H1 (cell line): ENCODE measurements around the gene KCNB1. TPM values are rescaled to one million over a fixed set of nuclear protein-coding genes. Genes with fewer than 3 reads are reported as not detected.
A peak's percentile ranks its signal among the peaks of the same experiment; 100 is the strongest.

ENCODE experiments used
- CTCF ChIA-PET: fragments of 300-600 bp; sonication (Branson Sonifier 250); formaldehyde crosslinking; loops from one replicate; lab custom pipeline; 2021; ENCODE audit not compliant: partially characterized antibody; lab: Charles Lee
- POLR2A ChIA-PET: fragments of 300-600 bp; sonication (Branson Sonifier 250); formaldehyde crosslinking; loops from one replicate; lab custom pipeline; 2021; ENCODE audit warnings: inconsistent platforms; ENCODE audit not compliant: partially characterized antibody; lab: Charles Lee
- DNase-seq, 2 experiments: peaks; one replicate each; pipeline versions ENCODE4 v3.0.0 to v3.0.0-alpha.2; 2010 to 2022; ENCODE audit warnings: low spot score in 2 of 2, low read depth in 1 of 2, mixed read lengths in 1 of 2
- FAIRE-seq: peaks from 2 replicates; lab custom pipeline; 2011; peaks lifted over from hg19 to GRCh38; lab: Jason Lieb, UNC
- H2AFZ ChIP-seq: 2 replicates; pipeline ENCODE4 v1.8.1; 2012; ENCODE audit warnings: low read length, inconsistent platforms
- H2AK5ac ChIP-seq: 2 replicates; pipeline ENCODE4 v1.6.1; 2013; ENCODE audit warnings: low read depth, low read length
- H2BK120ac ChIP-seq: replicated peaks from 2 replicates; pipeline ENCODE3; 2013; ENCODE audit warnings: low read depth, low read length, inconsistent platforms
- H2BK12ac ChIP-seq: 2 replicates; pipeline ENCODE4 v1.6.1; 2013; ENCODE audit warnings: low read depth, low read length
- H2BK15ac ChIP-seq: 2 replicates; pipeline ENCODE4 v1.6.1; 2013; ENCODE audit warnings: low read length
- H2BK20ac ChIP-seq: 2 replicates; pipeline ENCODE4 v1.6.1; 2013; ENCODE audit warnings: low read length
- H2BK5ac ChIP-seq: 2 replicates; pipeline ENCODE4 v1.6.1; 2013; ENCODE audit warnings: low read depth, low read length
- H3K14ac ChIP-seq: 2 replicates; pipeline ENCODE4 v1.6.1; 2013; ENCODE audit warnings: inconsistent platforms; ENCODE audit not compliant: insufficient read length
- H3K18ac ChIP-seq: 2 replicates; pipeline ENCODE4 v1.6.1; 2013; ENCODE audit warnings: low read length; ENCODE audit errors: extremely low read depth
- H3K23ac ChIP-seq: 2 replicates; pipeline ENCODE4 v1.6.1; 2013; ENCODE audit warnings: inconsistent platforms; ENCODE audit not compliant: insufficient read length
- H3K23me2 ChIP-seq: 2 replicates; pipeline ENCODE4 v1.6.1; 2013; ENCODE audit warnings: low read depth, low read length
- H3K27ac ChIP-seq: 2 replicates; pipeline ENCODE4 v1.6.1; 2011; ENCODE audit warnings: low read depth, low read length, inconsistent platforms
- H3K27me3 ChIP-seq, 4 experiments: replicated peaks in 1 of 4; 1 replicate in 1 of 4; 2 replicates in 3 of 4; pipeline versions ENCODE4 v1.6.1 to v1.8.1; 2011 to 2013; ENCODE audit warnings: low read length in 3 of 4, mild to moderate bottlenecking in 3 of 4, inconsistent platforms in 2 of 4, mixed read lengths in 2 of 4, moderate library complexity in 1 of 4; ENCODE audit not compliant: control insufficient read depth in 3 of 4, insufficient read depth in 3 of 4; ENCODE audit errors: extremely low read depth in 1 of 4
- H3K36me3 ChIP-seq, 4 experiments: 2 replicates each; pipeline versions ENCODE4 v1.6.1 to v1.8.1; 2011 to 2013; ENCODE audit warnings: mild to moderate bottlenecking in 4 of 4, low read length in 3 of 4, moderate library complexity in 2 of 4, control low read depth in 1 of 4, inconsistent platforms in 1 of 4; ENCODE audit not compliant: insufficient read depth in 4 of 4, control insufficient read depth in 2 of 4
- H3K4ac ChIP-seq: replicated peaks from 2 replicates; pipeline ENCODE3; 2013; ENCODE audit warnings: low read length, low read depth, mixed read lengths, inconsistent platforms; ENCODE audit not compliant: insufficient read length
- H3K4me1 ChIP-seq, 4 experiments: replicated peaks in 1 of 4; 1 replicate in 1 of 4; 2 replicates in 3 of 4; pipeline versions ENCODE4 v1.6.1 to v1.8.1; 2011 to 2013; ENCODE audit warnings: low read length in 3 of 4, inconsistent platforms in 2 of 4, mixed read lengths in 1 of 4; ENCODE audit not compliant: insufficient read depth in 4 of 4, control insufficient read depth in 3 of 4
- H3K4me2 ChIP-seq, 2 experiments: 2 replicates each; pipeline versions ENCODE4 v1.6.1 to v1.8.1; 2011 to 2013; ENCODE audit warnings: low read depth in 2 of 2, low read length in 2 of 2, control low read depth in 1 of 2, inconsistent platforms in 1 of 2, mild to moderate bottlenecking in 1 of 2; ENCODE audit not compliant: insufficient read depth in 1 of 2
- H3K4me3 ChIP-seq, 4 experiments: fragments of 200-600, 300-600 bp in 1 of 4; sonication (generic), shearing (Covaris generic), sonication (Bioruptor Twin) in 1 of 4; 2 replicates each; pipeline versions ENCODE4 v1.5.1 to v1.8.1; 2011 to 2016; ENCODE audit warnings: low read length in 4 of 4, low read depth in 3 of 4, control low read depth in 2 of 4, inconsistent platforms in 2 of 4, mild to moderate bottlenecking in 2 of 4, mixed read lengths in 1 of 4, moderate library complexity in 1 of 4; ENCODE audit not compliant: insufficient read depth in 2 of 4; ENCODE audit errors: extremely low read depth in 1 of 4
- H3K56ac ChIP-seq: replicated peaks from 2 replicates; pipeline ENCODE3; 2013; ENCODE audit warnings: low read depth, mild to moderate bottlenecking, mixed read lengths, low read length, inconsistent platforms; ENCODE audit not compliant: insufficient read length
- H3K79me1 ChIP-seq: 2 replicates; pipeline ENCODE4 v1.6.1; 2013; ENCODE audit warnings: low read depth, low read length, control low read depth
- H3K79me2 ChIP-seq, 2 experiments: 2 replicates each; pipeline versions ENCODE4 v1.6.1 to v1.8.1; 2012 to 2013; ENCODE audit warnings: low read length in 2 of 2, mild to moderate bottlenecking in 2 of 2, inconsistent platforms in 1 of 2; ENCODE audit not compliant: insufficient read depth in 2 of 2, control insufficient read depth in 1 of 2
- H3K9ac ChIP-seq, 4 experiments: replicated peaks in 1 of 4; 1 replicate in 1 of 4; 2 replicates in 3 of 4; pipeline versions ENCODE4 v1.6.1 to v1.8.1; 2011 to 2013; ENCODE audit warnings: low read depth in 3 of 4, low read length in 3 of 4, control low read depth in 2 of 4, mild to moderate bottlenecking in 2 of 4, moderate library complexity in 2 of 4, inconsistent platforms in 1 of 4; ENCODE audit errors: extremely low read depth in 1 of 4
- H3K9me3 ChIP-seq, 2 experiments: 2 replicates each; pipeline versions ENCODE4 v1.6.1 to v1.8.1; 2012 to 2013; ENCODE audit warnings: mild to moderate bottlenecking in 2 of 2, moderate library complexity in 2 of 2, control low read depth in 1 of 2, inconsistent platforms in 1 of 2, low read depth in 1 of 2, low read length in 1 of 2, mixed read lengths in 1 of 2; ENCODE audit not compliant: insufficient read depth in 2 of 2
- H4K20me1 ChIP-seq, 2 experiments: replicated peaks in 1 of 2; 2 replicates each; pipeline versions ENCODE3 to v1.8.1; 2011 to 2013; ENCODE audit warnings: inconsistent platforms in 2 of 2, low read length in 2 of 2, mild to moderate bottlenecking in 1 of 2; ENCODE audit not compliant: insufficient read depth in 2 of 2, control insufficient read depth in 1 of 2
- H4K5ac ChIP-seq: 2 replicates; pipeline ENCODE4 v1.6.1; 2013; ENCODE audit warnings: low read length, low read depth, mixed read lengths, inconsistent platforms; ENCODE audit not compliant: insufficient read length
- H4K8ac ChIP-seq: 2 replicates; pipeline ENCODE4 v1.8.0; 2013; ENCODE audit warnings: mild to moderate bottlenecking, moderate library complexity, low read length, inconsistent platforms; ENCODE audit not compliant: insufficient read depth; ENCODE audit errors: extremely low read depth
- H4K91ac ChIP-seq: replicated peaks from 2 replicates; pipeline ENCODE3; 2013; ENCODE audit warnings: low read length, mixed read lengths, inconsistent platforms; ENCODE audit not compliant: insufficient read length
- BACH1 ChIP-seq: IDR thresholded peaks from 2 replicates; pipeline ENCODE4 v1.6.1; 2012; ENCODE audit warnings: low read length, improper control_type of control experiment
- BRCA1 ChIP-seq: IDR thresholded peaks from 2 replicates; pipeline ENCODE4 v1.6.1; 2012; ENCODE audit warnings: low read depth, low read length, improper control_type of control experiment
- CREB1 ChIP-seq: IDR thresholded peaks from 2 replicates; pipeline ENCODE4 v1.6.1; 2012; ENCODE audit warnings: inconsistent platforms
- FOSL1 ChIP-seq: IDR thresholded peaks from 2 replicates; pipeline ENCODE4 v1.6.1; 2011; ENCODE audit warnings: mild to moderate bottlenecking, low read depth, low read length, moderate library complexity; ENCODE audit not compliant: insufficient read depth
- GTF2F1 ChIP-seq: IDR thresholded peaks from 2 replicates; pipeline ENCODE4 v1.6.1; 2012; ENCODE audit warnings: low read depth, low read length, improper control_type of control experiment, borderline replicate concordance
- JUND ChIP-seq: IDR thresholded peaks from 2 replicates; pipeline ENCODE4 v1.6.1; 2011; ENCODE audit warnings: mild to moderate bottlenecking, improper control_type of control experiment, low read length
- KDM1A ChIP-seq: fragments of 200-600, 300-600 bp; sonication (generic); IDR thresholded peaks from 2 replicates; pipeline ENCODE4 v1.7.1; 2016; ENCODE audit warnings: mild to moderate bottlenecking, low read length, borderline replicate concordance
- POLR2A ChIP-seq, 2 experiments: IDR thresholded peaks; 1 replicate in 1 of 2; 2 replicates in 1 of 2; pipeline ENCODE4 v1.6.1; 2011; ENCODE audit warnings: low read depth in 2 of 2, low read length in 2 of 2, mild to moderate bottlenecking in 2 of 2; ENCODE audit errors: control extremely low read depth in 1 of 2
- POLR2AphosphoS5 ChIP-seq: IDR thresholded peaks from 2 replicates; pipeline ENCODE4 v1.6.1; 2011; ENCODE audit warnings: low read depth, low read length
- RFX5 ChIP-seq: IDR thresholded peaks from 2 replicates; pipeline ENCODE4 v1.6.1; 2011; ENCODE audit warnings: low read depth, low read length, improper control_type of control experiment, borderline replicate concordance
- SIN3A ChIP-seq, 2 experiments: IDR thresholded peaks in 1 of 2; conservative IDR thresholded peaks in 1 of 2; 2 replicates each; pipeline ENCODE4 v1.6.1; 2011 to 2012; ENCODE audit warnings: low read length in 2 of 2, improper control_type of control experiment in 1 of 2, low read depth in 1 of 2, mild to moderate bottlenecking in 1 of 2
- SUZ12 ChIP-seq: fragments of 200-600 bp; sonication (generic); IDR thresholded peaks from 2 replicates; pipeline ENCODE4 v1.6.1; 2012; ENCODE audit warnings: mild to moderate bottlenecking, inconsistent platforms, low read length, moderate library complexity, mixed read lengths
- TAF1 ChIP-seq: IDR thresholded peaks from 2 replicates; pipeline ENCODE4 v1.6.1; 2011; ENCODE audit warnings: mild to moderate bottlenecking, low read depth, low read length
- WGBS, 2 experiments: shearing (Covaris generic) in 1 of 2; methylation state at CpG; one replicate each; pipeline versions ENCODE4 v1.1.6 to v1.1.7; 2013 to 2015; ENCODE audit warnings: low lambda C conversion rate in 2 of 2, mixed read lengths in 2 of 2, inconsistent platforms in 1 of 2, low coverage in 1 of 2, missing lambda C conversion rate in 1 of 2; ENCODE audit not compliant: insufficient replicate concordance in 2 of 2, insufficient coverage in 1 of 2, insufficient read length in 1 of 2; ENCODE audit errors: extremely low coverage in 1 of 2, missing lambda C conversion rate in 1 of 2; 5-methylcytosine and 5-hydroxymethylcytosine counted together
- polyA plus RNA-seq, 7 experiments: library from polyadenylated mRNA; depleted of rRNA in 3 of 7; stranded (reverse) in 5 of 7; unstranded in 2 of 7; fragments of >200 nt in 5 of 7; fragments of 200-250 nt in 2 of 7; gene quantifications; 1 replicate in 5 of 7; 2 replicates in 1 of 7; 4 replicates in 1 of 7; pipeline versions ENCODE4 v1.2.1 to v1.2.3, GENCODE V29; 2011 to 2013; ENCODE audit warnings: missing spikeins in 2 of 7, mixed read lengths in 2 of 7
- total RNA-seq: library from RNA; stranded (reverse); fragmentation: NEBNext Ultra II Directional; extraction: Animal tissue kit (Norgen Biotek cat#: 25700); gene quantifications from 2 replicates; pipeline ENCODE4 v1.2.1, GENCODE V29; 2021
- TF ChIP-seq, protein P1 (sequence below): IDR thresholded peaks from 2 replicates; pipeline ENCODE4 v1.6.1; 2011; ENCODE audit warnings: low read length, improper control_type of control experiment

The KCNB1 gene
- total and polyA plus RNA-seq, 2 of the 8 experiments (the other 6 are each of a cell fraction or from before 2014, with no cell fraction given) = 0.58 to 0.67 TPM

GRCh38 chr20:49448917-49449316, 33.6 kb downstream of the KCNB1 start:
- H3K27ac ChIP-seq = no peak overlapping the region
- H3K14ac ChIP-seq = no peak overlapping the region
- ChIA-PET POLR2A (interaction anchor here (0.7 to 1.5 kb wide), 5 partner anchors 11 to 168 kb away, joined by 3 read pairs; no protein-coding TSS in a partner anchor), CTCF (interaction anchor here (0.5 to 5.4 kb wide), 7 partner anchors 12 to 129 kb away, joined by 3 to 19 read pairs (median 5); no protein-coding TSS in a partner anchor)
- H3K36me3 ChIP-seq = no peaks in the 10 kb centered on the region
- no peak for DNase-seq
- no peak overlapping the region for H3K9ac ChIP-seq
- H2BK5ac ChIP-seq = no peak overlapping the region
- H3K56ac ChIP-seq = no peak overlapping the region
- no peak overlapping the region for H4K5ac ChIP-seq
- peaks cover 14 to 29% (median 17%) of the 10 kb centered on the region in 4 experiments for H3K4me1 ChIP-seq
- H3K23ac ChIP-seq = no peak overlapping the region
- no peaks in the 10 kb centered on the region for H3K9me3 ChIP-seq
- H3K4me2 ChIP-seq = no peak overlapping the region
- H3K79me2 ChIP-seq = no peaks in the 10 kb centered on the region
- no peak for FAIRE-seq
- no peaks in the 10 kb centered on the region; the same call in 1 of the 2 replicates for H3K23me2 ChIP-seq
- H3K4me3 ChIP-seq = no peak overlapping the region
- H4K20me1 ChIP-seq = no peaks in the 10 kb centered on the region
- H3K18ac ChIP-seq = no peak overlapping the region
- H2AFZ ChIP-seq = no peak overlapping the region
- no peak overlapping the region for H2BK20ac ChIP-seq
- no peak overlapping the region for H4K91ac ChIP-seq
- WGBS, 2 experiments = 82% methylated on average over 6 of the region's 6 CpGs; no CpG with 5 or more reads in 1 of the 2 experiments
- no peak overlapping the region for H3K4ac ChIP-seq
- H4K8ac ChIP-seq = no peak overlapping the region
- no peaks in the 10 kb centered on the region; a peak in 1 of 7 replicates for H3K27me3 ChIP-seq
- peak overlapping the region; percentile 72; the same call in 1 of the 2 replicates for H2BK12ac ChIP-seq
- no peaks in the 10 kb centered on the region for H3K79me1 ChIP-seq
- H2AK5ac ChIP-seq = peak overlapping the region; percentile 10; the same call in 1 of the 2 replicates
- H2BK120ac ChIP-seq = no peak overlapping the region
- no peak overlapping the region; the same call in 1 of the 2 replicates for H2BK15ac ChIP-seq
- TF ChIP-seq GTF2F1 = no peak
- no peak for TF ChIP-seq TAF1
- no peak for TF ChIP-seq BACH1
- TF ChIP-seq SUZ12 = no peak
- no peak for TF ChIP-seq CREB1
- TF ChIP-seq RFX5 = no peak
- no peak for TF ChIP-seq KDM1A
- TF ChIP-seq POLR2AphosphoS5 = no peak
- TF ChIP-seq JUND = no peak
- TF ChIP-seq SIN3A (conservative IDR thresholded peaks at IDR 0.05 in 1 of 2, IDR thresholded peaks at IDR 0.05 in 1 of 2; ENCODE audit: low read depth in 1 of 2, low read length in 2 of 2) = no peak
- no peak for TF ChIP-seq FOSL1
- TF ChIP-seq POLR2A (IDR thresholded peaks at IDR 0.05; ENCODE audit: control extremely low read depth in 1 of 2, low read depth in 2 of 2, low read length in 2 of 2) = no peak
- TF ChIP-seq, protein P1, sequence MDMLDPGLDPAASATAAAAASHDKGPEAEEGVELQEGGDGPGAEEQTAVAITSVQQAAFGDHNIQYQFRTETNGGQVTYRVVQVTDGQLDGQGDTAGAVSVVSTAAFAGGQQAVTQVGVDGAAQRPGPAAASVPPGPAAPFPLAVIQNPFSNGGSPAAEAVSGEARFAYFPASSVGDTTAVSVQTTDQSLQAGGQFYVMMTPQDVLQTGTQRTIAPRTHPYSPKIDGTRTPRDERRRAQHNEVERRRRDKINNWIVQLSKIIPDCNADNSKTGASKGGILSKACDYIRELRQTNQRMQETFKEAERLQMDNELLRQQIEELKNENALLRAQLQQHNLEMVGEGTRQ = peak; percentile 81
- no peak for TF ChIP-seq BRCA1
